HUES48 (cell line): ENCODE data around the gene BPIFB1.

Source experiments
- H3K27ac ChIP-seq: one replicate; pipeline ENCODE4 v1.7.0; 2013; ENCODE audit warnings: low read depth, low read length, inconsistent platforms
- H3K27me3 ChIP-seq: 2 replicates; pipeline ENCODE4 v1.6.1; 2013; ENCODE audit warnings: mild to moderate bottlenecking, low read length; ENCODE audit not compliant: control insufficient read depth, insufficient read depth
- H3K36me3 ChIP-seq: 2 replicates; pipeline ENCODE4 v1.6.1; 2013; ENCODE audit warnings: low read length; ENCODE audit not compliant: control insufficient read depth, insufficient read depth
- H3K4me1 ChIP-seq: 2 replicates; pipeline ENCODE4 v1.6.1; 2013; ENCODE audit warnings: mild to moderate bottlenecking, low read length; ENCODE audit not compliant: control insufficient read depth, insufficient read depth
- H3K4me3 ChIP-seq: 2 replicates; pipeline ENCODE4 v1.5.1; 2013; ENCODE audit warnings: mild to moderate bottlenecking, low read depth, low read length
- H3K9ac ChIP-seq: 2 replicates; pipeline ENCODE4 v1.6.1; 2013; ENCODE audit warnings: mild to moderate bottlenecking, low read depth, low read length, moderate library complexity
- H3K9me3 ChIP-seq: 2 replicates; pipeline ENCODE4 v1.6.1; 2013; ENCODE audit warnings: low read length; ENCODE audit not compliant: control insufficient read depth, insufficient read depth

Gene BPIFB1

DNA sequence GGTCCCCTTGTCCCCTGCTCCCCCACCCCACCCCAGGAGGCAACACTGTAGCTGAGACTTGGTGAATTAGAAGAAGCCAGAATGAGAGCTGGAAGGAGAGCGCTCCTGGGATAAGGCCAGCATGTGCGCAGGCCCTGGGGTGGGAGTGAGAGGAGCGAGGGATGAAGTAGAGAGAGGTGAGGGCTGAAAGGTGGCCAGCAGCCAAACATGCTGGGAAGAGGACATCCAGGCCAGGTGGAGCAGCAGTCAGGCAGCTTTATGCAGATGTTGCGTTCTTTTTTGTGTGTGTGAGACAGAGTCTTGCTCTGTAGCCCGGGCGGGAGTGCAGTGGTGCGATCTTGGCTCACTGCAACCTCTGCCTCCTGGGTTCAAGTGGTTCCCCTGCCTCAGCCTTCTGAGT lies 2.2 kb upstream of the BPIFB1 start:
- H3K4me1 ChIP-seq: peaks cover 7% of the 10 kb centered on the region
- H3K4me3 ChIP-seq: no peak overlapping the region
- no peak overlapping the region for H3K9ac ChIP-seq
- no peak overlapping the region for H3K27ac ChIP-seq
- no peaks in the 10 kb centered on the region for H3K36me3 ChIP-seq
- no peaks in the 10 kb centered on the region for H3K27me3 ChIP-seq
- H3K9me3 ChIP-seq: no peaks in the 10 kb centered on the region

DNA sequence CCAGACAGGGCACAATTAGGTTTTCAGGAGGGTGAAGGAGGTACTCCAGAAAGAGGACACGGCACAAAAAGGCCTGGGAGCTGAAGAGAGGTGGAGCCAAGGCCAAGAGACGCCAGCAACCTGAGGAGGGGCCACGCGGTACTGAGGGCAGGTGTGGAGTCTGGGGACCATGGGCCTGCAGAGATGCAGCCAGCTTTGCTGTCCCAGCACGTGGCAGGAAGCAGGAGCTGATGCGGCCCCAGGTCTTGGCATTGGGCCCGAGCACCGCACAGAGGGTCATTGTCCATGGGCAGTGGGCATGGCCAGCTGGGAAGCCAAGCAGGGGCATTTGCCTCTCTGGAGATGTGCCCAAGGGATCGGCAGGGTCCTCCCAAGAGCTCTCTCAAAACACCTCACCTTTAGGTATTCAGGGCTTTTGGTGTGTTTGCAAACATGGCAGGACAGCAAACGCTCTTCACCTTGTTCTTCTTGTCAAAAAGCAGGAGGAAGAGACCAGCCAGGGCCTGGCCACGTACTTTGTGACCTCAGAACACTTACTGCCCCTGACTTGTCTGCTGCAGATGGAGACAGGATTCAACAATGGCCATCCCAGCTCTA lies 1.4 kb upstream of the BPIFB1 start:
- Histone ChIP-seq H3K27me3 (no peaks in the 10 kb centered on the region), H3K9me3 (no peaks in the 10 kb centered on the region), H3K27ac (no peak overlapping the region), H3K4me3 (no peak overlapping the region), H3K36me3 (no peaks in the 10 kb centered on the region), H3K9ac (no peak overlapping the region), H3K4me1 (peaks cover 7% of the 10 kb centered on the region)

DNA sequence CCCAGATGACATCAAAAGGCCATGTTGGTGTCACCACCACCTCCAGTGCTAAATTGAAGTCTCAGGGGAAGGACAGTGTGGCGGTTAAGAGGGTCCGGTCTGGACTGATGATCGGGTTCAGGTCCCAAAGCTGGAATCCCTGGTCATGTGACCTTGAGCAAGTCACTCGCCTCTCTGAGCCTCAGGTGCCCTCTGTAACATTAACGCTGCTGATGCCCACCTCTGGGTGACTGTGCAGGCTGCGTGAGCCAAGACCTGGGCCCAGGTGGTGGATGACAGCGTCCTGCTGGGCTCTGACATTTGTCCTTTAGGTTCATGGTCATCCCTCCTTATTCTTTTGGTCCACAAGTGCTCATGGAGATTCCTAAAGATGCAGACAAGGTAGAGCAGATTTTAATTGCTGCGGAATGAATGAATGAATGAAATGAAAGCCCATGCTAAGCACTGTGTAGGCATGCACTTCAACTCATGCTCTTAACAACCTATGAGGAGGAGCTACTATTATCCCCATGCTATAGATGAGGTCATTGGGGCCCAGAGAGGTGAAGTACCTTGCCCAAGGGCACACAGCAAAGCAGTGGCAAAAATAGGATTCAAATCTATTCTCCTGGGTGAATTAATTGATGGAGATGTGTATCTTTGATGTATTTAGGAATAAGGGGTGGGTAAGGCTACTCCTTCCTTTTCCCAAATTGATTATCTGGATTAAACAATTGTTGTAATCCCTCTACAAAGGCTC lies 649 bp upstream of the BPIFB1 start:
- no peaks in the 10 kb centered on the region for H3K36me3 ChIP-seq
- H3K4me3 ChIP-seq: no peak overlapping the region
- no peak overlapping the region for H3K9ac ChIP-seq
- no peaks in the 10 kb centered on the region for H3K9me3 ChIP-seq
- H3K27ac ChIP-seq: no peak overlapping the region
- no peaks in the 10 kb centered on the region for H3K27me3 ChIP-seq
- peaks cover 7% of the 10 kb centered on the region for H3K4me1 ChIP-seq

DNA sequence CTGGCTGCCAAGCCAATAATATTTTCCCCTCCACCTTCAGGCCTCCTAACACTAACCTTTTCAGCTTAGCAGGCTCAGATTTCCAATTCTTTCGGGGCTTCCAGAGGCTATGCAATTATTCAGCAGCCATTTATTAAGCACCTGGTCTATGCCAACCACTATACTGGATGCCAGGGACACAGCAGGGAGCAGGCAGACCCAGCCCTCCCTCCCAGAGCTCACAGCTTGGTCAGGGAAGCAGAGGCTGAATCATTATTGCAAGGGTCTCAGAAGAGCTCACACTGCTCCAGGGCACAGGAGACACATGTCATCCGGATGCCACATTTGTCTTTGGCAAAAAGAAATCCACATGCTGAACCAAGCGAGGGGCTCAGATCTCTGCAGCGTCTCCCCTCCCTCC lies 1.3 kb downstream of the BPIFB1 start:
- no peaks in the 10 kb centered on the region for H3K36me3 ChIP-seq
- H3K27ac ChIP-seq: no peak overlapping the region
- H3K4me3 ChIP-seq: no peak overlapping the region
- no peaks in the 10 kb centered on the region for H3K27me3 ChIP-seq
- H3K9me3 ChIP-seq: no peaks in the 10 kb centered on the region
- H3K9ac ChIP-seq: no peak overlapping the region
- H3K4me1 ChIP-seq: no peaks in the 10 kb centered on the region

DNA sequence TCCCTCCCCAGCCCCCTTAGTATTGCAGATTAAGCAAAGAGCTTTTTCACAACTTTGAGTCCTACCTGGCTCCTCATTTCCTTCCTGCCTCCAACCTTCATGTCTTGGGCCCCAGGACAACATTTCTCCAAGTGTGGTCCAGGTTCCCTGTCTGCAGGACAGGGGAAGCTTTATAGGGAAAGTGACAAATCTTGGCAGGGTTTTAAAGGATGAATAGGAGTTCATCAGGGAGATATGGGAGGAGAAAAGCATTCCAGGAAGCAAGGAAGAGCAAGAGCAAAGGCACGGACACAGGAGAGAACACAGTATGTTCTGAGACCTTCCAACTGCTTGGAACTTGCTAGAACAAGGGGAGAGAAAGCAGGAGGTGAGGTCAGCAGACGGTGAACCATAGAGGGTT lies 1.9 kb downstream of the BPIFB1 start:
- Histone ChIP-seq H3K27ac (no peak overlapping the region), H3K36me3 (no peaks in the 10 kb centered on the region), H3K4me1 (no peaks in the 10 kb centered on the region), H3K9me3 (no peaks in the 10 kb centered on the region), H3K4me3 (no peak overlapping the region), H3K9ac (no peak overlapping the region), H3K27me3 (no peaks in the 10 kb centered on the region)

DNA sequence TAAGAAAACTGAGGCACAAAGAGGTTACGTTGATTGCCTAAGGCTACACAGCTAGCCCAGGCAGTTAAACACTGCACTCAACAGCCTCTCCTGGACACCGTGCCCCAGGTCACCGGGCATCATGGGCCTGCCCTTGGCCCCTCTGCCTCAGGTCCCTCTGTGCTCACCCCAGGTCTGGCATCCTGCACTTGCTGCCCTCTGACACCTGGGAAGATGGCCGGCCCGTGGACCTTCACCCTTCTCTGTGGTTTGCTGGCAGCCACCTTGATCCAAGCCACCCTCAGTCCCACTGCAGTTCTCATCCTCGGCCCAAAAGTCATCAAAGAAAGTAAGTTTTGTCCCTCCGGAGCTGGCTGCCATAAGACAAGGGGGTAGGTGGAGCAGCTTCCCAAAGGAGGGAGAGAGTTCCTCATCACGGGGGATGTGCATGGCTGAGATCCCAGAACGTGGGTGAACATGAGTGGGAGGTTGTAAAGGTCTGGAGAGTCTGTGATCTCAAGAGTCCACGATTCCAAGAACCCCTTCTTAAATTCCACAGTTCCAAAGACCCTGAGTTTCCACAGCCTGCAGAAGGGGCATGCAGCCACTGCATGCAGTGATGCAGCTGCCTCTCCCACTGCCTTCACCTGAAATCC lies 3.0 kb downstream of the BPIFB1 start:
- Histone ChIP-seq H3K9me3 (no peaks in the 10 kb centered on the region), H3K9ac (no peak overlapping the region), H3K27ac (no peak overlapping the region), H3K4me1 (no peaks in the 10 kb centered on the region), H3K4me3 (no peak overlapping the region), H3K36me3 (no peaks in the 10 kb centered on the region), H3K27me3 (no peaks in the 10 kb centered on the region)

DNA sequence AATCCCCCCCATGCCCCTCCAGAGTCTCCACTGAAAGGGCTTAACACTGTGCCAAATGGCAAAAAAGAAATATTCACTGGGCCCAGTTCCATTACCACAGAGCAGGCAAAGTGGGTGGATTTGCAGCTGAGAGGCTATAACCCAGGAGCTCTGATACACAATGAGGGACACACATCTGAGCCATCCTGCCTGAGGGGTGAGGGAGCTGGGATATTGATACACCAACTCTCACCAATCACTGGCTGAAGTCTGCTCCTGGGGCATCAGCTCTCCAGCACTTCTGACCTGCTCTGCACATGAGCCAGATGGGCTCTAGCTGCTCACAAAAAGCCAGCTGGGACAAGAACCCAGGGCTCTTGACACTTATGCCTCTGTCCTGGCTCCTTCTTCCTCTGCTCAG lies 4.9 kb downstream of the BPIFB1 start:
- Histone ChIP-seq H3K36me3 (no peaks in the 10 kb centered on the region), H3K27me3 (no peaks in the 10 kb centered on the region), H3K9ac (no peak overlapping the region), H3K4me3 (no peak overlapping the region), H3K4me1 (no peaks in the 10 kb centered on the region), H3K9me3 (no peaks in the 10 kb centered on the region), H3K27ac (no peak overlapping the region)

DNA sequence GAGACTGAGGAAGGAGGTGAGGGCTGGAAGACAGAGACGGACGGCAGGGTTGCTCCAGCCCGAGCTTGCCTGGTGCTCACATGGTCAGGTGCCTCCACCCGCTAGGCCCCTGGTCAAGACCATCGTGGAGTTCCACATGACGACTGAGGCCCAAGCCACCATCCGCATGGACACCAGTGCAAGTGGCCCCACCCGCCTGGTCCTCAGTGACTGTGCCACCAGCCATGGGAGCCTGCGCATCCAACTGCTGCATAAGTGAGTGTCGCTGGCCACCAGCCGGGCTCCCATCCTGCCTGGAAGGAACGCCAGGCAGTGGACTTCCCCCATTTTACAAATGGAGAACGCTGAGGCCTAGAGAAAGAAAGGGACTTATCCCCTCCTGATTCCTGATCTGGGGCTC lies 7.8 kb downstream of the BPIFB1 start:
- no peaks in the 10 kb centered on the region for H3K27me3 ChIP-seq
- H3K4me3 ChIP-seq: no peak overlapping the region
- H3K9ac ChIP-seq: no peak overlapping the region
- no peaks in the 10 kb centered on the region for H3K4me1 ChIP-seq
- no peak overlapping the region for H3K27ac ChIP-seq
- no peaks in the 10 kb centered on the region for H3K9me3 ChIP-seq
- H3K36me3 ChIP-seq: no peaks in the 10 kb centered on the region

DNA sequence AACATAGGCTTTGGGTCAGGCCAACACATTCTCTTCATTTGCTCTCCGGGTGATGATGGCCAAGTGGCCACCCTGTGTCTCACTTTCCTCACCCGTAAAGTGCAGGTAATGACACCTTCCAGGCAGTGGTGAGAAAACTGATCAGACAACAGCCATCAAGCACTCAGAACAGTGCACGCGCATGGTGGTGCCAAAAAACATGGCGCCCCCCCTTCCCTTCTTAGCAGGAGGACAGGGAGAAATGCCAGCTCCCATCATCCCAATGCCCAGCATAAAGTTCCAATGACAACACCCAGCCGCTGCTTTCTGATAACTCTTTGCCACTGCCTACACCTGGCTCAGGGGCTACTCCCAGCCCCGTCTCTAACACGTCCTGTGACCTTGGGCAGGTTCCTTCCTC lies 8.4 kb downstream of the BPIFB1 start:
- no peak overlapping the region for H3K27ac ChIP-seq
- no peaks in the 10 kb centered on the region for H3K9me3 ChIP-seq
- no peaks in the 10 kb centered on the region for H3K4me1 ChIP-seq
- no peak overlapping the region for H3K4me3 ChIP-seq
- H3K27me3 ChIP-seq: no peaks in the 10 kb centered on the region
- no peaks in the 10 kb centered on the region for H3K36me3 ChIP-seq
- H3K9ac ChIP-seq: no peak overlapping the region

DNA sequence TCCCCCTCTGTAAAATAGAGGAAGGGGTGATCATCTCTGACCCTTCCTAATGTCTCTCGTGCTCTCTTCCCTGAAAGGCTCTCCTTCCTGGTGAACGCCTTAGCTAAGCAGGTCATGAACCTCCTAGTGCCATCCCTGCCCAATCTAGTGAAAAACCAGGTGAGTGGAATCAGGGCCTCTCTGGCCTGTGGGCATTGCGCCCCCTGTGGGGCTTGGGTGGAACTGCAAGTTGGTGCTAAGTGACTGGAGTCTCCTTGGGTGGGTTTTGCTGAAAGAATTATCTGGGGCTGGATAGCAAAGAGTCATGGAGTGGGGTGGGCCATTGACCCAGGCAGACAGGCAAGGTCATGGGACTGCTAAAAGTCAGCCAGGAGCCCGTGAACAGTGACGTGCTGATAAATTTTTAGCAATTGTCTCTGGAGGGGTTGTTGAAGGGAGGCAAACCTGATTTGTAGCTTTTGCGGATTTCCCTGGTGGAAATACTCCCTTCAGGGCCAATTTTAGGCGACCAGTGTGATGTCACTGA lies 8.9 kb downstream of the BPIFB1 start:
- no peaks in the 10 kb centered on the region for H3K9me3 ChIP-seq
- no peaks in the 10 kb centered on the region for H3K36me3 ChIP-seq
- H3K4me3 ChIP-seq: no peak overlapping the region
- no peaks in the 10 kb centered on the region for H3K4me1 ChIP-seq
- no peak overlapping the region for H3K27ac ChIP-seq
- H3K9ac ChIP-seq: no peak overlapping the region
- H3K27me3 ChIP-seq: no peaks in the 10 kb centered on the region

DNA sequence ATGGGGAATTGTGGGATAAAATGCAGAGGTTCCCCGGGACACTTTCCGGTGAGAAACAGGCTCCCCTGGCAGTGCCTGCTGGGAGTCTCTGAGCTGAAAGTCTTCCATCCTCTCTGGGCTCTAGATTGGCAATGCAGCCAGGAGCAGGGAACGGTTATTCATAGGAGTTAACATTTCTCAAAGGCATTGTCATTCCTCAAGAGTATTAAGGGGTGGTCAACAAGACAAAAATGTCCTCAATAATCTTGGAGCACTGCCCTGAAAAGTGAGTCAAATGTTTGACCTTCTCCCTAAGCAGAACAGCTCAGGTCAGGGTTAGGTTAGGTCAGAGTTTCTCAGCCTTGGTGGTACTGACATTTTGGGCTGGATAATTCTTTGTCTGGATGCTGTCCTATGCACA lies 13.2 kb downstream of the BPIFB1 start:
- H3K4me3 ChIP-seq: no peak overlapping the region
- no peak overlapping the region for H3K9ac ChIP-seq
- H3K36me3 ChIP-seq: no peaks in the 10 kb centered on the region
- no peaks in the 10 kb centered on the region for H3K9me3 ChIP-seq
- no peaks in the 10 kb centered on the region; the same call in 1 of the 2 replicates for H3K27me3 ChIP-seq
- 0 out of 2 replicates have a peak, but pooled peaks cover 4% of the 10 kb centered on the region for H3K4me1 ChIP-seq
- H3K27ac ChIP-seq: no peak overlapping the region
